GM23338 (cell line): Measurements from ENCODE around the gene ETV1. TPM values are rescaled to one million over a fixed set of nuclear protein-coding genes. Genes with fewer than 3 reads are reported as not detected.

Experiments
- ATAC-seq: fragments of 200-7000 bp; cut with Tn5 transposase; 3 replicates; pipeline ENCODE4 v1.9.1; 2020
- DNase-seq: peaks from one replicate; pipeline ENCODE4 v3.0.0-alpha.2; 2015; ENCODE audit warnings: low spot score
- H2AFZ ChIP-seq: fragments of 200-600 bp; sonication (generic); 2 replicates; pipeline ENCODE4 v1.8.0; 2016; ENCODE audit warnings: antibody characterized with exemption, mild to moderate bottlenecking, moderate library complexity
- H3F3A ChIP-seq: fragments of 200-600 bp; sonication (generic); replicated peaks from 2 replicates; pipeline ENCODE4 v1.8.0; 2017; ENCODE audit warnings: antibody characterized with exemption, mixed run types, low read depth
- H3K27ac ChIP-seq: fragments of 200-600 bp; sonication (generic); 2 replicates; pipeline ENCODE4 v1.6.1; 2016; ENCODE audit warnings: low read depth
- H3K27me3 ChIP-seq: fragments of 200-600 bp; sonication (generic); 2 replicates; pipeline ENCODE4 v1.8.0; 2016; ENCODE audit warnings: mild to moderate bottlenecking, mixed run types, moderate library complexity; ENCODE audit not compliant: insufficient read depth
- H3K36me3 ChIP-seq: fragments of 200-600 bp; sonication (generic); 2 replicates; pipeline ENCODE4 v1.8.0; 2016; ENCODE audit warnings: mild to moderate bottlenecking; ENCODE audit not compliant: insufficient read depth
- H3K4me1 ChIP-seq: fragments of 200-600 bp; sonication (generic); 2 replicates; pipeline ENCODE4 v1.8.0; 2016; ENCODE audit warnings: mild to moderate bottlenecking, moderate library complexity; ENCODE audit not compliant: insufficient read depth
- H3K4me2 ChIP-seq: fragments of 200-600 bp; sonication (generic); 2 replicates; pipeline ENCODE4 v1.7.1; 2017; ENCODE audit warnings: mixed run types
- H3K4me3 ChIP-seq: fragments of 200-600 bp; sonication (generic); 2 replicates; pipeline ENCODE4 v1.6.1; 2016; ENCODE audit warnings: mixed run types
- H3K79me2 ChIP-seq: fragments of 200-600 bp; sonication (generic); replicated peaks from 2 replicates; pipeline ENCODE4 v1.8.0; 2017; ENCODE audit warnings: mild to moderate bottlenecking; ENCODE audit not compliant: insufficient read depth
- H3K9me2 ChIP-seq: fragments of 200-600 bp; sonication (generic); 2 replicates; pipeline ENCODE4 v1.8.0; 2017; ENCODE audit not compliant: insufficient read depth
- H4K20me1 ChIP-seq: fragments of 200-600 bp; sonication (generic); replicated peaks from 2 replicates; pipeline ENCODE4 v1.8.0; 2017; ENCODE audit warnings: mild to moderate bottlenecking; ENCODE audit not compliant: insufficient read depth
- H3K27ac Mint-ChIP-seq: 2 replicates; pipeline ENCODE4 v1.8.0; 2020; ENCODE audit warnings: inconsistent platforms, mild to moderate bottlenecking, moderate library complexity, mixed read lengths
- H3K27me3 Mint-ChIP-seq: 3 replicates; pipeline ENCODE4 v1.8.0; 2022; ENCODE audit warnings: low read depth, mild to moderate bottlenecking, moderate library complexity, mixed read lengths, inconsistent platforms; ENCODE audit not compliant: insufficient read depth, poor library complexity
- H3K36me3 Mint-ChIP-seq: 3 replicates; pipeline ENCODE4 v1.8.0; 2021; ENCODE audit warnings: low read depth, mild to moderate bottlenecking, inconsistent platforms, moderate library complexity, mixed read lengths
- H3K4me1 Mint-ChIP-seq: 3 replicates; pipeline ENCODE4 v1.8.0; 2020; ENCODE audit warnings: mild to moderate bottlenecking, inconsistent platforms, mixed read lengths
- H3K4me3 Mint-ChIP-seq: 3 replicates; pipeline ENCODE4 v1.8.0; 2021; ENCODE audit warnings: moderate library complexity, mild to moderate bottlenecking, inconsistent platforms, mixed read lengths
- H3K9me3 Mint-ChIP-seq: 3 replicates; pipeline ENCODE4 v1.8.0; 2020; ENCODE audit warnings: moderate library complexity, mild to moderate bottlenecking, inconsistent platforms, mixed read lengths
- CTCF ChIP-seq, 2 experiments: fragments of 200-600 bp in 1 of 2; sonication (generic) in 1 of 2; conservative IDR thresholded peaks; 2 replicates each; pipeline versions ENCODE4 v1.5.1 to v1.6.1; 2016 to 2017; ENCODE audit warnings: antibody characterized with exemption in 2 of 2, low read depth in 2 of 2, mild to moderate bottlenecking in 2 of 2, moderate library complexity in 1 of 2
- EZH2 ChIP-seq: fragments of 200-600 bp; sonication (generic); IDR thresholded peaks from one replicate; pipeline ENCODE4 v1.8.0; 2017; ENCODE audit warnings: antibody characterized with exemption, mild to moderate bottlenecking, low read depth; ENCODE audit not compliant: unreplicated experiment
- JUNB ChIP-seq: IDR thresholded peaks from one replicate; pipeline ENCODE4 v1.6.1; 2016; ENCODE audit warnings: antibody characterized with exemption; ENCODE audit not compliant: unreplicated experiment
- POLR2AphosphoS5 ChIP-seq: IDR thresholded peaks from 2 replicates; pipeline ENCODE4 v1.6.1; 2016; ENCODE audit warnings: antibody characterized with exemption, low read depth
- REST ChIP-seq: IDR thresholded peaks from one replicate; pipeline ENCODE4 v1.6.1; 2018; ENCODE audit warnings: antibody characterized with exemption; ENCODE audit not compliant: unreplicated experiment
- STAT1 ChIP-seq: IDR thresholded peaks from one replicate; pipeline ENCODE4 v1.6.1; 2016; ENCODE audit warnings: antibody characterized with exemption; ENCODE audit not compliant: unreplicated experiment
- ZNF114 ChIP-seq: fragments of 250-450 bp; sonication (Bioruptor Pico); IDR thresholded peaks from 2 replicates; pipeline ENCODE4 v1.5.0; 2020; ENCODE audit warnings: mild to moderate bottlenecking, moderate library complexity
- ZNF462 ChIP-seq: fragments of 250-450 bp; sonication (Bioruptor Pico); IDR thresholded peaks from 2 replicates; pipeline ENCODE4 v1.5.0; 2020; ENCODE audit warnings: mild to moderate bottlenecking, moderate library complexity
- polyA plus RNA-seq: library from polyadenylated mRNA; unstranded; fragments of >200 nt; fragmentation: Nextera tagmentation; extraction: Ambion mirVana; gene quantifications from 2 replicates; pipeline ENCODE4 v1.2.1, GENCODE V29; 2016
- total RNA-seq: library from RNA; depleted of rRNA; stranded (reverse); fragments of >200 nt; shearing (Covaris generic); gene quantifications from 2 replicates; pipeline ENCODE4 v1.2.3, GENCODE V29; 2014

ETV1 gene
- total and polyA plus RNA-seq, 2 experiments from 2014 or later, result 49.4 to 61.9 TPM

GRCh38 chr7:13894954-13895353 is 94.5 kb downstream of the ETV1 start:
- H3K27me3 Mint-ChIP-seq, result peaks cover 1% of the 10 kb centered on the region
- H3K9me2 ChIP-seq, result no peaks in the 10 kb centered on the region
- no peak overlapping the region for H3K27ac ChIP-seq

GRCh38 chr7:13894377-13894776 is 95.1 kb downstream of the ETV1 start:
- Mint-ChIP-seq H3K9me3 (no peaks in the 10 kb centered on the region; the same call in 2 of the 3 replicates), H3K4me1 (no peaks in the 10 kb centered on the region), H3K27ac (no peak overlapping the region), H3K27me3 (peaks cover 3% of the 10 kb centered on the region), H3K4me3 (no peak overlapping the region), H3K36me3 (peaks cover 37% of the 10 kb centered on the region)
- no peak for ATAC-seq
- Histone ChIP-seq H3K4me1 (no peaks in the 10 kb centered on the region), H3K79me2 (no peaks in the 10 kb centered on the region), H3K4me2 (no peak overlapping the region), H2AFZ (no peak overlapping the region), H3K36me3 (no peaks in the 10 kb centered on the region), H3K4me3 (no peak overlapping the region), H3K27me3 (no peaks in the 10 kb centered on the region), H3K9me2 (no peaks in the 10 kb centered on the region), H3K27ac (no peak overlapping the region), H4K20me1 (no peaks in the 10 kb centered on the region), H3F3A (no peaks in the 10 kb centered on the region)
- DNase-seq, result no peak
- TF ChIP-seq POLR2AphosphoS5 (no peak), ZNF114 (no peak), ZNF462 (no peak), JUNB (no peak), REST (no peak)

More at GRCh38 chr7:13894954-13895353, 94.5 kb downstream of the ETV1 start:
- H3K4me3 Mint-ChIP-seq, result no peak overlapping the region
- ATAC-seq (no peak), DNase-seq (no peak)
- Histone ChIP-seq H3K4me3 (no peak overlapping the region), H3K4me2 (no peak overlapping the region), H3F3A (no peaks in the 10 kb centered on the region), H3K36me3 (no peaks in the 10 kb centered on the region; the same call in 1 of the 2 replicates), H2AFZ (no peak overlapping the region), H3K27me3 (no peaks in the 10 kb centered on the region), H3K4me1 (no peaks in the 10 kb centered on the region), H4K20me1 (no peaks in the 10 kb centered on the region), H3K79me2 (no peaks in the 10 kb centered on the region)
- no peak overlapping the region for H3K27ac Mint-ChIP-seq
- peaks cover 39% of the 10 kb centered on the region for H3K36me3 Mint-ChIP-seq
- TF ChIP-seq EZH2 (no peak), ZNF114 (no peak), POLR2AphosphoS5 (no peak), CTCF (conservative IDR thresholded peaks at IDR 0.05; ENCODE audit: low read depth in 2 of 2) (peak in 1 of 2 experiments; percentile 16; a peak in 1 of 4 replicates), STAT1 (no peak)
- no peaks in the 10 kb centered on the region for H3K4me1 Mint-ChIP-seq
- no peaks in the 10 kb centered on the region for H3K9me3 Mint-ChIP-seq
